ENCODE measurements around the gene TLE1.

DNA sequence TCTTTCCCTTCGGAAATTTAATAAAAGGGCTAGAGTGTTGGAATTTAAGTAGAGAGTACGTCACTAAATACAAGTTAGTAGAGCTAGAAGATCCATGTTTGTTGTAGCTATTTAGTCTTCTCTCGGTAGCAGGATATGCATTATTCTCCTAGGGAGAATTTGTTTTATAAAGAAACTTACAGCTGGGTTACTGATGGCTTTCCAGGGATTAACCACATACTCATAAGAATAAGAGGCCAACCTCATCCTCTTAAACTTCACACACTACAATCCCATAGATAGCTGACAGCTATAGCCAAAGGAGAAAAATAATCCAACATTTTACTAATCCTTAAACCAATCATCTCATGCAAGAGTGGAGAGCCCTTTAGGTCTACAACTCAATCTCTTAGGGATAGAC lies 43.0 kb downstream of the TLE1 start:
- TF ChIP-seq HMG20A (CRISPR knock-in tag; conservative IDR thresholded peaks at IDR 0.05) (no peak), TAF9B (IDR thresholded peaks at IDR 0.05; ENCODE audit: partially characterized antibody) (no peak), EP300 (IDR thresholded peaks at IDR 0.05; ENCODE audit: low read length) (no peak), LCOR (CRISPR knock-in tag; IDR thresholded peaks at IDR 0.05) (no peak), ZNF133 (CRISPR knock-in tag; IDR thresholded peaks at IDR 0.05) (no peak), FOXA3 (CRISPR knock-in tag; conservative IDR thresholded peaks at IDR 0.05 in 1 of 2, IDR thresholded peaks at IDR 0.05 in 1 of 2) (no peak)
- TF ChIP-seq, protein P1, sequence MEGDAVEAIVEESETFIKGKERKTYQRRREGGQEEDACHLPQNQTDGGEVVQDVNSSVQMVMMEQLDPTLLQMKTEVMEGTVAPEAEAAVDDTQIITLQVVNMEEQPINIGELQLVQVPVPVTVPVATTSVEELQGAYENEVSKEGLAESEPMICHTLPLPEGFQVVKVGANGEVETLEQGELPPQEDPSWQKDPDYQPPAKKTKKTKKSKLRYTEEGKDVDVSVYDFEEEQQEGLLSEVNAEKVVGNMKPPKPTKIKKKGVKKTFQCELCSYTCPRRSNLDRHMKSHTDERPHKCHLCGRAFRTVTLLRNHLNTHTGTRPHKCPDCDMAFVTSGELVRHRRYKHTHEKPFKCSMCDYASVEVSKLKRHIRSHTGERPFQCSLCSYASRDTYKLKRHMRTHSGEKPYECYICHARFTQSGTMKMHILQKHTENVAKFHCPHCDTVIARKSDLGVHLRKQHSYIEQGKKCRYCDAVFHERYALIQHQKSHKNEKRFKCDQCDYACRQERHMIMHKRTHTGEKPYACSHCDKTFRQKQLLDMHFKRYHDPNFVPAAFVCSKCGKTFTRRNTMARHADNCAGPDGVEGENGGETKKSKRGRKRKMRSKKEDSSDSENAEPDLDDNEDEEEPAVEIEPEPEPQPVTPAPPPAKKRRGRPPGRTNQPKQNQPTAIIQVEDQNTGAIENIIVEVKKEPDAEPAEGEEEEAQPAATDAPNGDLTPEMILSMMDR (IDR thresholded peaks at IDR 0.05 in 2 of 3, conservative IDR thresholded peaks at IDR 0.05 in 1 of 3; ENCODE audit: insufficient read depth in 2 of 3, low read depth in 1 of 3, low read length in 3 of 3) = no peak
- TF ChIP-seq, protein P2, sequence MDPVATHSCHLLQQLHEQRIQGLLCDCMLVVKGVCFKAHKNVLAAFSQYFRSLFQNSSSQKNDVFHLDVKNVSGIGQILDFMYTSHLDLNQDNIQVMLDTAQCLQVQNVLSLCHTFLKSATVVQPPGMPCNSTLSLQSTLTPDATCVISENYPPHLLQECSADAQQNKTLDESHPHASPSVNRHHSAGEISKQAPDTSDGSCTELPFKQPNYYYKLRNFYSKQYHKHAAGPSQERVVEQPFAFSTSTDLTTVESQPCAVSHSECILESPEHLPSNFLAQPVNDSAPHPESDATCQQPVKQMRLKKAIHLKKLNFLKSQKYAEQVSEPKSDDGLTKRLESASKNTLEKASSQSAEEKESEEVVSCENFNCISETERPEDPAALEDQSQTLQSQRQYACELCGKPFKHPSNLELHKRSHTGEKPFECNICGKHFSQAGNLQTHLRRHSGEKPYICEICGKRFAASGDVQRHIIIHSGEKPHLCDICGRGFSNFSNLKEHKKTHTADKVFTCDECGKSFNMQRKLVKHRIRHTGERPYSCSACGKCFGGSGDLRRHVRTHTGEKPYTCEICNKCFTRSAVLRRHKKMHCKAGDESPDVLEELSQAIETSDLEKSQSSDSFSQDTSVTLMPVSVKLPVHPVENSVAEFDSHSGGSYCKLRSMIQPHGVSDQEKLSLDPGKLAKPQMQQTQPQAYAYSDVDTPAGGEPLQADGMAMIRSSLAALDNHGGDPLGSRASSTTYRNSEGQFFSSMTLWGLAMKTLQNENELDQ (CRISPR knock-in tag; IDR thresholded peaks at IDR 0.05; ENCODE audit: borderline replicate concordance) = no peak
